ENCODE results near the gene FBXO31. TPM values are rescaled to one million over a fixed set of nuclear protein-coding genes. Genes with fewer than 3 reads are reported as not detected.

Gene FBXO31
- total and polyA plus RNA-seq, 2 donors (not counting 3 experiments of a cell fraction or from before 2014, with no cell fraction given), result 17.1 to 31.8 TPM

GRCh38 chr16:87422106-87422505, 38.5 kb upstream of the FBXO31 start:
- no peak overlapping the region for H3K9ac ChIP-seq (replicated peaks; ENCODE audit: extremely low read depth, insufficient read depth, low read length)
- dilution Hi-C loops (cut with MboI; ENCODE audit: extremely low pct_ligation_motif_present, low sequenced_read_pairs) (no loop called here), intact Hi-C loops (cut with micrococcal nuclease) (no loop called here)
- no peaks in the 10 kb centered on the region for H3K4me1 ChIP-seq (ENCODE audit: control insufficient read depth, extremely low read depth, insufficient read depth, low read length)
- no peaks in the 10 kb centered on the region for H3K27me3 ChIP-seq (ENCODE audit: control insufficient read depth in 2 of 2, insufficient read depth in 2 of 2, low read length in 2 of 2)
- H3K27ac ChIP-seq (ENCODE audit: insufficient read depth, low read depth, low read length), result no peak overlapping the region
- POLR2A ChIA-PET, result no interaction called here
- H3K79me2 ChIP-seq (ENCODE audit: control insufficient read depth, insufficient read depth, low read length), result no peaks in the 10 kb centered on the region
- no peak overlapping the region for H3K4me2 ChIP-seq (ENCODE audit: insufficient read depth, low read length)
- no peaks in the 10 kb centered on the region for H3K9me1 ChIP-seq (replicated peaks; ENCODE audit: control insufficient read depth, extremely low read depth, insufficient read depth, low read length)
- H2AFZ ChIP-seq (ENCODE audit: low read depth, low read length), result no peak overlapping the region
- no TSS peak for BruUV-seq (replicated peaks)
- DNase-seq (ENCODE audit: low read depth, low spot score), result no peak
- no peaks in the 10 kb centered on the region for H4K20me1 ChIP-seq (replicated peaks; ENCODE audit: control insufficient read depth, extremely low read depth, insufficient read depth, low read length)
- H3K36me3 ChIP-seq (ENCODE audit: control insufficient read depth in 2 of 2, extremely low read depth in 1 of 2, insufficient read depth in 2 of 2, low read length in 2 of 2), result peaks cover 3 to 37% of the 10 kb centered on the region in 2 experiments
- no peak overlapping the region for H3K4me3 ChIP-seq (replicated peaks in 1 of 3; ENCODE audit: insufficient read depth in 1 of 3, low read depth in 1 of 3, low read length in 3 of 3)
- no peak for FAIRE-seq
- no peaks in the 10 kb centered on the region for H3K9me3 ChIP-seq (replicated peaks; ENCODE audit: control insufficient read depth, insufficient read depth, low read length)
- CTCF ChIA-PET, result interaction anchor here (0.6 to 1.7 kb wide), 2 partner anchors 149 to 167 kb away, joined by 3 read pairs; no protein-coding TSS in a partner anchor
- TF ChIP-seq POLR2A (IDR thresholded peaks at IDR 0.05; ENCODE audit: low read depth, low read length) (no peak), POLR2AphosphoS5 (IDR thresholded peaks at IDR 0.05; ENCODE audit: insufficient read depth, low read depth, low read length) (no peak), MAX (IDR thresholded peaks at IDR 0.05; ENCODE audit: insufficient read depth, insufficient read length) (no peak), GATA2 (IDR thresholded peaks at IDR 0.05; ENCODE audit: insufficient read depth, insufficient read length, low read depth, low read length) (no peak), JUN (IDR thresholded peaks at IDR 0.05; ENCODE audit: borderline replicate concordance, insufficient read depth, insufficient read length, low read depth) (no peak), FOS (IDR thresholded peaks at IDR 0.05; ENCODE audit: borderline replicate concordance, insufficient read depth, low read length) (no peak), CTCF (IDR thresholded peaks at IDR 0.05; ENCODE audit: extremely low read depth in 1 of 2, insufficient read depth in 1 of 2, low read depth in 1 of 2, low read length in 2 of 2) (no peak), MYC (IDR thresholded peaks at IDR 0.05; ENCODE audit: low read depth, low read length) (no peak), EZH2 (IDR thresholded peaks at IDR 0.05; ENCODE audit: borderline replicate concordance, low read depth, low read length, severe bottlenecking) (no peak)

All from endothelial cell of umbilical vein (primary cell).